ENCODE results near the gene KBTBD7. TPM values are rescaled to one million over a fixed set of nuclear protein-coding genes. Genes with fewer than 3 reads are reported as not detected.

KBTBD7 gene
- total and polyA plus RNA-seq, 9 of the 15 experiments (the other 6 are each of a cell fraction or from before 2014, with no cell fraction given), result 1.8 to 4.4 (median 3.3) TPM

GRCh38 chr13:41222259-41222852 is 28.0 kb upstream of the KBTBD7 start (continued):
- TF ChIP-seq GTF3C2 (IDR thresholded peaks at IDR 0.05; ENCODE audit: borderline replicate concordance, extremely low read depth, insufficient read length) (no peak), ETS2 (tag; IDR thresholded peaks at IDR 0.05; ENCODE audit: borderline replicate concordance, poor library complexity, severe bottlenecking) (no peak), REST (IDR thresholded peaks at IDR 0.05; ENCODE audit: borderline replicate concordance) (peak; percentile 54; the same call in 1 of the 2 replicates), REST (CRISPR knock-in tag; IDR thresholded peaks at IDR 0.05; ENCODE audit: low read depth) (no peak), NFE2L1 (tag; IDR thresholded peaks at IDR 0.05; ENCODE audit: borderline replicate concordance, low read depth) (no peak), HNRNPK (IDR thresholded peaks at IDR 0.05; ENCODE audit: low read depth, low read length, poor library complexity, severe bottlenecking) (no peak), SMARCC2 (IDR thresholded peaks at IDR 0.05; ENCODE audit: low read depth) (no peak), RAD21 (CRISPR knock-in tag; conservative IDR thresholded peaks at IDR 0.05 in 1 of 2, IDR thresholded peaks at IDR 0.05 in 1 of 2) (peak; percentile 62 to 77), SMC3 (conservative IDR thresholded peaks at IDR 0.05; ENCODE audit: insufficient read depth, low read depth, low read length) (peak; percentile 55), SMAD1 (IDR thresholded peaks at IDR 0.05; ENCODE audit: low read depth, low read length, partially characterized antibody) (no peak), COPS2 (conservative IDR thresholded peaks at IDR 0.05) (no peak), MAFK (IDR thresholded peaks at IDR 0.05; ENCODE audit: low read length) (no peak), ZKSCAN1 (IDR thresholded peaks at IDR 0.05; ENCODE audit: low read depth, low read length) (no peak), YY1 (IDR thresholded peaks at IDR 0.05; ENCODE audit: borderline replicate concordance in 1 of 3, control insufficient read depth in 1 of 3, extremely low read depth in 1 of 3, insufficient read depth in 3 of 3, insufficient read length in 1 of 3, insufficient replicate concordance in 2 of 3, low read depth in 1 of 3, low read length in 2 of 3) (peak in 1 of 3 experiments; percentile 20)
